Measurements from ENCODE around the gene ADTRP.

- TF ChIP-seq CTCF (conservative IDR thresholded peaks at IDR 0.05): no peak
- TF ChIP-seq ZFX (IDR thresholded peaks at IDR 0.05): no peak
Measured at GRCh38 chr6:11820821-11821220, 42.2 kb upstream of the ADTRP start.
